Parathyroid adenoma (tissue), 2 donors: Measurements from ENCODE around the gene GDPGP1.

Experiments
- H2AFZ ChIP-seq: fragments of 300-600 bp; sonication (generic); one replicate; pipeline ENCODE4 v1.7.0; 2017; ENCODE audit warnings: antibody characterized with exemption, mild to moderate bottlenecking
- H3K27ac ChIP-seq: fragments of 300-600 bp; sonication (generic); one replicate; pipeline ENCODE4 v1.7.0; 2017
- H3K27me3 ChIP-seq: fragments of 300-600 bp; sonication (generic); one replicate; pipeline ENCODE4 v1.7.0; 2017; ENCODE audit warnings: low read length; ENCODE audit not compliant: control insufficient read depth, insufficient read depth
- H3K36me3 ChIP-seq: fragments of 300-600 bp; sonication (generic); one replicate; pipeline ENCODE4 v1.7.0; 2017; ENCODE audit warnings: low read length; ENCODE audit not compliant: control insufficient read depth, insufficient read depth
- H3K4me1 ChIP-seq: fragments of 300-600 bp; sonication (generic); one replicate; pipeline ENCODE4 v1.7.0; 2017; ENCODE audit warnings: control low read depth
- H3K4me2 ChIP-seq: fragments of 300-600 bp; sonication (generic); one replicate; pipeline ENCODE4 v1.7.0; 2017; ENCODE audit warnings: low read length
- H3K4me3 ChIP-seq: fragments of 300-600 bp; sonication (generic); one replicate; pipeline ENCODE4 v1.7.0; 2017; ENCODE audit warnings: low read depth, low read length
- H3K79me2 ChIP-seq: fragments of 300-600 bp; sonication (generic); one replicate; pipeline ENCODE4 v1.7.0; 2017; ENCODE audit warnings: control low read depth
- H3K9ac ChIP-seq: fragments of 300-600 bp; sonication (generic); one replicate; pipeline ENCODE4 v1.7.0; 2017; ENCODE audit warnings: mild to moderate bottlenecking
- H3K9me3 ChIP-seq: fragments of 300-600 bp; sonication (generic); one replicate; pipeline ENCODE4 v1.7.0; 2017; ENCODE audit warnings: low read length; ENCODE audit not compliant: control insufficient read depth
- CTCF ChIP-seq: fragments of 300-600 bp; sonication (generic); IDR thresholded peaks from one replicate; pipeline ENCODE4 v1.7.0; 2017; ENCODE audit warnings: antibody characterized with exemption, mild to moderate bottlenecking
- donor health status: primary hyperparathyroidism.

The GDPGP1 gene

DNA sequence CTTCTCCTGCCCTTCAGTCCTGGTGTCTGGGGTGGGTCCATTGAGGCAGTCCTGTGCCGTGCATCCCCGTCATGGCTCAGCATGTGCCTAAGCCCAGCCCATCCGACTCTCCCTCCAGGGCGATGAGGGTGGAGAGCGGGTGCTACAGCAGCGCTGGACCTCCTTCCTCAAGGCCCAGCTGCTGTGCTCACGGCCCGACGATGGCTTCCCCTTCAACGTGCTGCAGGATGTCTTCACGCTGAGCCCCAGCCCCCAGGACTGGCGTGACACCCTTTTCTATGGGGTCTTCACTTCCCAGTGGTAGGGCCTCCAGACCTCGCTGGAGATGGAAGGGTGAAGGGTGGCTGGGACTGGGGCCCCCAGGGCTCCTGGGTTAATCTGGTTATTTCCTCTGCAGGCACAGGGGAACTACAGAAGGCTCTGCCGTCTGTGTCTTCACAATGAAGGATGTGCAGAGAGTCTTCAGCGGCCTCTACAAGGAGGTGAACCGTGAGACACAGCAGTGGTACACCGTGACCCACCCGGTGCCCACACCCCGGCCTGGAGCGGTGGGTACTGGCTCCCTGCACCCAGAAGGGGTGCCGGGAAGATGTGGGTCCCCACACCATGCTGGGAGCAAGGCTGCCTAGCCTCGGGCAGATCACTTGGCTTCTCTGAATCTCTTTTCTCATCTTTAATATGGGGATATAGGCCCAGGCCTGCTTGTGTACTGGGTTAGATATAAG is 10.4 kb upstream of the GDPGP1 start:
- H3K4me2 ChIP-seq: no peak overlapping the region
- H3K27me3 ChIP-seq: no peaks in the 10 kb centered on the region
- H3K27ac ChIP-seq: no peak overlapping the region
- peaks cover under 1% of the 10 kb centered on the region for H3K79me2 ChIP-seq
- no peak overlapping the region for H3K9ac ChIP-seq
- TF ChIP-seq CTCF: no peak
- H2AFZ ChIP-seq: no peak overlapping the region
- H3K36me3 ChIP-seq: no peaks in the 10 kb centered on the region
- no peak overlapping the region for H3K4me3 ChIP-seq
- peaks cover 14% of the 10 kb centered on the region for H3K4me1 ChIP-seq
- no peaks in the 10 kb centered on the region for H3K9me3 ChIP-seq

GRCh38 chr15:90225047-90225446 is 9.0 kb upstream of the GDPGP1 start:
- Histone ChIP-seq H3K9me3 (no peaks in the 10 kb centered on the region), H3K27ac (no peak overlapping the region), H3K4me3 (no peak overlapping the region), H3K4me2 (no peak overlapping the region), H3K79me2 (no peaks in the 10 kb centered on the region), H3K9ac (no peak overlapping the region), H2AFZ (no peak overlapping the region), H3K4me1 (peaks cover 14% of the 10 kb centered on the region), H3K36me3 (no peaks in the 10 kb centered on the region), H3K27me3 (no peaks in the 10 kb centered on the region)
- TF ChIP-seq CTCF: no peak

DNA sequence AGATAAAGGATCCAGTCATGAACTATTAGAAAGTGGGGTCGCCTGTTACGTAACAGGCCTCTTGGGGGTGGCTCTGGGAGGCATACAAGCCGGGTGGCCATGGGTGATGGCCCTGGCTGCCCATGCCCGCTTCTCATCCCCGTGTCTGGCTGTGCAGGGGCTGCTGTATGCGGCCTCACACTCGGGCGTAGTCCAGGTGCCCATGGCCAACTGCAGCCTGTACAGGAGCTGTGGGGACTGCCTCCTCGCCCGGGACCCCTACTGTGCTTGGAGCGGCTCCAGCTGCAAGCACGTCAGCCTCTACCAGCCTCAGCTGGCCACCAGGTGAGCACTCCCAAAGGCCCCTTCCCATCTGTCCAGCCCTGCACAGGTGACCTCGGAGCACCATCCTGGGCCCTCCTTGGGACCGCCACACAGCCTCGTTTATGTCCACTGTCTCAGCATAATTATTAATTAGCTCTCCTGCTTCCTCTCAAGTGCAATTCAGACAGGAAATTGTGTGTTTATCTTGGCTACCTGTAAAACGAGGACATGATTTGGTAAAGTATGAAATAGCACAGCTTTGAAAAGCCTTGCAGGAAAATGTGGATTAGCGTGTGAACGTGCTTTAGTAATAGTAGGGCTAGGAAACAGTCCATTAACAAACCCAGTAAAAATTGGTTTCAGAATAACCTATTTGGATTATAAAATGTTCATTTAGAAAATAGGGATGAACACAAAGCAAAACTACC is 8.3 kb upstream of the GDPGP1 start:
- no peak for TF ChIP-seq CTCF
- Histone ChIP-seq H3K27me3 (no peaks in the 10 kb centered on the region), H3K4me2 (no peak overlapping the region), H3K79me2 (no peaks in the 10 kb centered on the region), H3K9ac (no peak overlapping the region), H3K4me1 (peaks cover 15% of the 10 kb centered on the region), H3K27ac (no peak overlapping the region), H3K36me3 (no peaks in the 10 kb centered on the region), H3K4me3 (no peak overlapping the region), H3K9me3 (no peaks in the 10 kb centered on the region), H2AFZ (no peak overlapping the region)

- Histone ChIP-seq H3K4me2 (no peak overlapping the region), H3K27me3 (no peaks in the 10 kb centered on the region), H3K4me3 (no peak overlapping the region), H2AFZ (no peak overlapping the region), H3K4me1 (peaks cover 9% of the 10 kb centered on the region), H3K27ac (no peak overlapping the region), H3K9me3 (no peaks in the 10 kb centered on the region), H3K79me2 (no peaks in the 10 kb centered on the region), H3K9ac (no peak overlapping the region), H3K36me3 (no peaks in the 10 kb centered on the region)
- TF ChIP-seq CTCF: no peak
Observed at GRCh38 chr15:90227336-90227735, 6.7 kb upstream of the GDPGP1 start.
